22Rv1 (cell line): ENCODE measurements around the gene ZFP91.

ENCODE experiments used
- H3K27ac ChIP-seq: fragments of 450-650 bp; 2 replicates; pipeline ENCODE4 v1.5.1; 2017
- ZFX ChIP-seq: fragments of 450-650 bp; IDR thresholded peaks from 2 replicates; pipeline ENCODE4 v1.6.1; 2017; ENCODE audit warnings: antibody characterized with exemption, borderline replicate concordance
- TF ChIP-seq, protein P1 (sequence below): fragments of 450-650 bp; IDR thresholded peaks from 2 replicates; pipeline ENCODE4 v1.5.1; 2017; ENCODE audit warnings: mild to moderate bottlenecking

The ZFP91 gene, protein sequence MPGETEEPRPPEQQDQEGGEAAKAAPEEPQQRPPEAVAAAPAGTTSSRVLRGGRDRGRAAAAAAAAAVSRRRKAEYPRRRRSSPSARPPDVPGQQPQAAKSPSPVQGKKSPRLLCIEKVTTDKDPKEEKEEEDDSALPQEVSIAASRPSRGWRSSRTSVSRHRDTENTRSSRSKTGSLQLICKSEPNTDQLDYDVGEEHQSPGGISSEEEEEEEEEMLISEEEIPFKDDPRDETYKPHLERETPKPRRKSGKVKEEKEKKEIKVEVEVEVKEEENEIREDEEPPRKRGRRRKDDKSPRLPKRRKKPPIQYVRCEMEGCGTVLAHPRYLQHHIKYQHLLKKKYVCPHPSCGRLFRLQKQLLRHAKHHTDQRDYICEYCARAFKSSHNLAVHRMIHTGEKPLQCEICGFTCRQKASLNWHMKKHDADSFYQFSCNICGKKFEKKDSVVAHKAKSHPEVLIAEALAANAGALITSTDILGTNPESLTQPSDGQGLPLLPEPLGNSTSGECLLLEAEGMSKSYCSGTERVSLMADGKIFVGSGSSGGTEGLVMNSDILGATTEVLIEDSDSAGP

GRCh38 chr11:58578635-58579191 lies at the start of gene ZFP91:
Gene ZFP91, plus strand, starts transcription at chr11:58579063. Its CDS starts 219 bp downstream, at chr11:58579282.
- H3K27ac ChIP-seq, result peak within 1 kb of the TSS; percentile 99
- TF ChIP-seq, protein P1, sequence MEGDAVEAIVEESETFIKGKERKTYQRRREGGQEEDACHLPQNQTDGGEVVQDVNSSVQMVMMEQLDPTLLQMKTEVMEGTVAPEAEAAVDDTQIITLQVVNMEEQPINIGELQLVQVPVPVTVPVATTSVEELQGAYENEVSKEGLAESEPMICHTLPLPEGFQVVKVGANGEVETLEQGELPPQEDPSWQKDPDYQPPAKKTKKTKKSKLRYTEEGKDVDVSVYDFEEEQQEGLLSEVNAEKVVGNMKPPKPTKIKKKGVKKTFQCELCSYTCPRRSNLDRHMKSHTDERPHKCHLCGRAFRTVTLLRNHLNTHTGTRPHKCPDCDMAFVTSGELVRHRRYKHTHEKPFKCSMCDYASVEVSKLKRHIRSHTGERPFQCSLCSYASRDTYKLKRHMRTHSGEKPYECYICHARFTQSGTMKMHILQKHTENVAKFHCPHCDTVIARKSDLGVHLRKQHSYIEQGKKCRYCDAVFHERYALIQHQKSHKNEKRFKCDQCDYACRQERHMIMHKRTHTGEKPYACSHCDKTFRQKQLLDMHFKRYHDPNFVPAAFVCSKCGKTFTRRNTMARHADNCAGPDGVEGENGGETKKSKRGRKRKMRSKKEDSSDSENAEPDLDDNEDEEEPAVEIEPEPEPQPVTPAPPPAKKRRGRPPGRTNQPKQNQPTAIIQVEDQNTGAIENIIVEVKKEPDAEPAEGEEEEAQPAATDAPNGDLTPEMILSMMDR, result no peak
- no peak for TF ChIP-seq ZFX

DNA sequence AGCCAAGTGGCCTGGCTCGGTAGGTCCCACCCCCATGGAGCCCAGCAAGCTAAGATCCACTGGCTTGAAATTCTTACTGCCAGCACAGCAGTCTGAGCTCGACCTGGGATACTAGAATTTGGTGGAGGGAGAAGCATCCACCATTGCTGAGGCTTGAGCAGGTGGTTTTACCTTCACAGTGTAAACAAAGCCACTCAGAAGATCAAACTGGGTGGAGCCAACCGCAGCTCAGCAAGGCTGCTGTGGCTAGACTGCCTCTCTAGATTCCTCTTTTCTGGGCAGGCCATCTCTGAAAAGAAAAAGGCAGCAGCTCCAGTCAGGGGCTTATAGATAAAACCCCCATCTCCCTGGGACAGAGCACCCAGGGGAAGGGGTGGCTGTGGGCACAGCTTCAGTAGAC lies 48.6 kb upstream of the ZFP91 start:
- TF ChIP-seq, protein P1, result no peak
- TF ChIP-seq ZFX, result no peak
- H3K27ac ChIP-seq, result no peak overlapping the region

DNA sequence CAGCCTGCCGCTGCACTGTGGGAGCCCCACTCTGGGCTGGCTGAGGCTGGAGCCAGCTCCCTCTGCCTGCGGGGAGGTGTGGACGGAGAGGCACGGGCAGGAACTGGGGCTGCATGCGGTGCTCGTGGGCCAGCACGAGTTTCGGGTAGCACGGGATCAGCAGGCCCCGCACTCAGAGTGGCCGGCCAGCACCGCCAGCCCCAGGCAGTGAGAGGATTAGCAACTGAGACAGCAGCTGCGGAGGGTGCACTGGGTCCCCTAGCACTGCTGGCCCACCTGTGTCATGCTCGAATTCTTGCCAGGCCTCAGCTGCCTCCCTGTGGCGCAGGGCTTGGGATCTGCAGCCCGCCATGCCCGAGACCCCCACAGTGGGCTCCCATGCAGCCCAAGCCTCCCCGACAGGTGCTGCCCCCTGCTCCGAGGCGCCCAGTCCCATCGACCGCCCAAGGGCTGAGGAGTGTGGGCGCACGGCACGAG lies 47.0 kb upstream of the ZFP91 start:
- H3K27ac ChIP-seq, result no peak overlapping the region
- no peak for TF ChIP-seq ZFX

- TF ChIP-seq, protein P1, result no peak
- no peak for TF ChIP-seq ZFX
- H3K27ac ChIP-seq, result no peak overlapping the region
These were observed 32.0 kb upstream of the ZFP91 start for GRCh38 chr11:58546841-58547240.

GRCh38 chr11:58549644-58550043 lies 29.2 kb upstream of the ZFP91 start:
- no peak overlapping the region for H3K27ac ChIP-seq
- TF ChIP-seq, protein P1, result no peak
- no peak for TF ChIP-seq ZFX

GRCh38 chr11:58560842-58561241 lies 18.0 kb upstream of the ZFP91 start:
- H3K27ac ChIP-seq, result peak overlapping the region; percentile 72
- no peak for TF ChIP-seq ZFX
- TF ChIP-seq, protein P1, result no peak

DNA sequence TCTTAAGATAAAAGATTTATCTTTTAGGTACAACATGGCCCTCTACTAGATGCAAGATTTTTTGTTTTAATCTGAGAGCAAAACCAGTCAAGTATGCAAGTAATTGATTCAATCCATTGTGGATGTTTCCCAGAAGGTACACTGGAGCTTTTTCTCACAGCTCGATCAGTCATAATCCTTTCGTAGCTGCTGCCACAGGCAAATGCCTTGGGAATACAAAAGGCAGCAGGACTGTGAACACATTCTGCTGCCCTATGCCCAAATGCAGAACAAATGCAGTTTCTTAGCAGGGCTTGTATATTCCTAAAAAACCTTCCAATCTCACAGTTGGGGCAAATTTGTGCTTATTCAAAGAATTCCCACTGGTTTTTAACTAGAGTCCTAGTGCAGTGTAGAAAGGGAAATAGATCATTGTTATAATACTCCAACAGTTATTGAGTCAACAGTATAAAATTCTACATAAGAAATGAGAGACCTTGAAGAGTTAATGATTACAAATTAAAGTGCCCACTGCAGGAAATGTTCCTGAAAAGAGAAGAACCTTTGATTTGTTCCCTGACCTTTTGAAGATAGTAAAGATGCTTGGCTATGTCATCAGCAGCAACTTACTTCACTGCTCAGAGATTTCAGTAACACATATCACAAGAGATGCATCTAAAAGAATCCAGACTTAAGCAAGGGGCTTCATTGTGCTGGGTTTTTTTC lies 17.3 kb upstream of the ZFP91 start:
- H3K27ac ChIP-seq, result peak overlapping the region; percentile 72
- TF ChIP-seq ZFX, result no peak
- TF ChIP-seq, protein P1, result no peak
